Panc1 (cell line): Measurements from ENCODE around the gene USP16. TPM values are rescaled to one million over a fixed set of nuclear protein-coding genes. Genes with fewer than 3 reads are reported as not detected.
"Not testable (repeated sequence)": the region's sequence is repeated elsewhere in the genome, so short reads cannot be mapped to it uniquely, and the experiment has no call there.

Source experiments
- ATAC-seq: fragments of 200-7000 bp; cut with Tn5 transposase; 2 replicates; pipeline ENCODE4 v1.9.1; 2020; ENCODE audit warnings: mild to moderate bottlenecking, moderate library complexity
- BruUV-seq: library from RNA; stranded (reverse); fragments of 400-500 nt; replicated peaks from 2 replicates; lab custom pipeline; 2021; lab: Mats Ljungman, UMichigan
- CTCF ChIA-PET: fragments of 300-600 bp; sonication (Branson Sonifier 250); formaldehyde crosslinking; loops from one replicate; lab custom pipeline; 2022; ENCODE audit warnings: antibody characterized with exemption; lab: Charles Lee
- POLR2A ChIA-PET: fragments of 300-600 bp; sonication (Branson Sonifier 250); formaldehyde crosslinking; loops from one replicate; lab custom pipeline; 2022; ENCODE audit warnings: antibody characterized with exemption; lab: Charles Lee
- DNase-seq: peaks from one replicate; pipeline ENCODE4 v3.0.0-alpha.2; 2010; ENCODE audit warnings: low read depth, low spot score
- H3K27ac ChIP-seq: 2 replicates; pipeline ENCODE4 v1.5.1; 2011; ENCODE audit warnings: mild to moderate bottlenecking, low read length, inconsistent platforms
- H3K27me3 ChIP-seq: fragments of 200-500 bp; sonication (Bioruptor generic); 2 replicates; pipeline ENCODE4 v1.6.0; 2014; ENCODE audit warnings: low read length, inconsistent platforms; ENCODE audit not compliant: control insufficient read depth, insufficient read depth
- H3K36me3 ChIP-seq: fragments of 200-500 bp; sonication (Bioruptor generic); 2 replicates; pipeline ENCODE4 v1.5.1; 2014; ENCODE audit warnings: inconsistent platforms, mild to moderate bottlenecking, low read length, moderate library complexity; ENCODE audit not compliant: control insufficient read depth, insufficient read depth
- H3K4me1 ChIP-seq: 2 replicates; pipeline ENCODE4 v1.5.1; 2011; ENCODE audit warnings: inconsistent platforms, mild to moderate bottlenecking, low read length, moderate library complexity; ENCODE audit not compliant: control insufficient read depth, insufficient read depth
- H3K4me3 ChIP-seq, 2 experiments: 2 replicates each; pipeline ENCODE4 v1.5.1; 2011 to 2012; ENCODE audit warnings: low read depth in 2 of 2, low read length in 2 of 2, mild to moderate bottlenecking in 2 of 2, inconsistent platforms in 1 of 2, moderate library complexity in 1 of 2
- H3K9me3 ChIP-seq: fragments of 200-500 bp; sonication (Bioruptor generic); 2 replicates; pipeline ENCODE4 v1.5.1; 2014; ENCODE audit warnings: low read depth, mild to moderate bottlenecking, inconsistent platforms, low read length, moderate library complexity; ENCODE audit not compliant: control insufficient read depth, insufficient read depth
- POLR2AphosphoS5 ChIP-seq: IDR thresholded peaks from 2 replicates; pipeline ENCODE4 v1.6.1; 2012; ENCODE audit warnings: mild to moderate bottlenecking, low read depth, low read length, moderate library complexity
- SIN3A ChIP-seq: IDR thresholded peaks from 2 replicates; pipeline ENCODE4 v1.6.1; 2012; ENCODE audit warnings: low read depth, mild to moderate bottlenecking, low read length, moderate library complexity, borderline replicate concordance; ENCODE audit not compliant: insufficient read depth
- TCF7L2 ChIP-seq: IDR thresholded peaks from 2 replicates; pipeline ENCODE4 v1.6.1; 2011; ENCODE audit warnings: mild to moderate bottlenecking, low read depth, low read length, inconsistent platforms
- in situ Hi-C: cut with HindIII; loops from 2 replicates; pipeline ENCODE4 v1.10.0; 2016; ENCODE audit warnings: low sequenced_read_pairs, low pct_unique_long_range_greater_than_20kb
- intact Hi-C: fragments of 100-400 bp; cut with micrococcal nuclease; formaldehyde crosslinking; loops from one replicate; pipeline ENCODE4 v1.10.0; 2022; ENCODE audit not compliant: unreplicated experiment
- total RNA-seq: library from RNA; stranded (reverse); gene quantifications from one replicate; pipeline ENCODE4 v1.2.1, GENCODE V29; 2021; ENCODE audit not compliant: unreplicated experiment
- TF ChIP-seq, protein P1 (sequence below): fragments of 450-650 bp; IDR thresholded peaks from 2 replicates; pipeline ENCODE4 v1.5.1; 2017; ENCODE audit warnings: mild to moderate bottlenecking
- TF ChIP-seq, protein P2 (sequence below), 2 experiments: IDR thresholded peaks; 2 replicates each; pipeline ENCODE4 v1.6.1; 2011 to 2012; ENCODE audit warnings: low read depth in 2 of 2, control low read depth in 1 of 2, low read length in 1 of 2, mild to moderate bottlenecking in 1 of 2, moderate library complexity in 1 of 2; ENCODE audit not compliant: insufficient read depth in 1 of 2

USP16 gene
- total RNA-seq, 1 experiment from 2014 or later: 26.6 TPM

DNA sequence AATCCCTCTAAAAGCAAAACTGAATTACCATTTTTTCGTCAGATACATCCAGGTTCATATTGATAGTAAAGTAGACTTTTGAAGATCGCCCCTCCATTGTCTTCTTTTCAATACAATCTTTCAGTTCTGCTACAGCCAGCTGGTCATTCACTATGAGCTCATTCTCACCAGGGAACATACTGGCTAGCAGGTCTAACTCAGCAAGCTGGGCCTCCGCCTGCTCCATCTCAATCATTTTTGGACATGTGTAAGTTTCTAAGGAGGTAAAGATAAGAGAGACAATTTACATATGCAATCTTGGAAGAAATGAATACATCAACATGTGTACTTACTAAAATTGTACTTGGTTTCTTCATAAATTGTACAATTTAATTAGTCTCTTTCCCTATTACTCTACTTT is 16.1 kb upstream of the USP16 start:
- Histone ChIP-seq H3K27me3 (no peaks in the 10 kb centered on the region), H3K4me3 (no peak overlapping the region), H3K36me3 (no peaks in the 10 kb centered on the region), H3K9me3 (no peaks in the 10 kb centered on the region), H3K4me1 (no peaks in the 10 kb centered on the region), H3K27ac (no peak overlapping the region)
- intact Hi-C loops (no loop called here), in situ Hi-C loops (no loop called here)
- no peak for DNase-seq
- no peak for ATAC-seq
- TF ChIP-seq, protein P1, sequence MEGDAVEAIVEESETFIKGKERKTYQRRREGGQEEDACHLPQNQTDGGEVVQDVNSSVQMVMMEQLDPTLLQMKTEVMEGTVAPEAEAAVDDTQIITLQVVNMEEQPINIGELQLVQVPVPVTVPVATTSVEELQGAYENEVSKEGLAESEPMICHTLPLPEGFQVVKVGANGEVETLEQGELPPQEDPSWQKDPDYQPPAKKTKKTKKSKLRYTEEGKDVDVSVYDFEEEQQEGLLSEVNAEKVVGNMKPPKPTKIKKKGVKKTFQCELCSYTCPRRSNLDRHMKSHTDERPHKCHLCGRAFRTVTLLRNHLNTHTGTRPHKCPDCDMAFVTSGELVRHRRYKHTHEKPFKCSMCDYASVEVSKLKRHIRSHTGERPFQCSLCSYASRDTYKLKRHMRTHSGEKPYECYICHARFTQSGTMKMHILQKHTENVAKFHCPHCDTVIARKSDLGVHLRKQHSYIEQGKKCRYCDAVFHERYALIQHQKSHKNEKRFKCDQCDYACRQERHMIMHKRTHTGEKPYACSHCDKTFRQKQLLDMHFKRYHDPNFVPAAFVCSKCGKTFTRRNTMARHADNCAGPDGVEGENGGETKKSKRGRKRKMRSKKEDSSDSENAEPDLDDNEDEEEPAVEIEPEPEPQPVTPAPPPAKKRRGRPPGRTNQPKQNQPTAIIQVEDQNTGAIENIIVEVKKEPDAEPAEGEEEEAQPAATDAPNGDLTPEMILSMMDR: no peak
- TF ChIP-seq TCF7L2 (no peak), SIN3A (no peak), POLR2AphosphoS5 (no peak)
- TF ChIP-seq, protein P2, sequence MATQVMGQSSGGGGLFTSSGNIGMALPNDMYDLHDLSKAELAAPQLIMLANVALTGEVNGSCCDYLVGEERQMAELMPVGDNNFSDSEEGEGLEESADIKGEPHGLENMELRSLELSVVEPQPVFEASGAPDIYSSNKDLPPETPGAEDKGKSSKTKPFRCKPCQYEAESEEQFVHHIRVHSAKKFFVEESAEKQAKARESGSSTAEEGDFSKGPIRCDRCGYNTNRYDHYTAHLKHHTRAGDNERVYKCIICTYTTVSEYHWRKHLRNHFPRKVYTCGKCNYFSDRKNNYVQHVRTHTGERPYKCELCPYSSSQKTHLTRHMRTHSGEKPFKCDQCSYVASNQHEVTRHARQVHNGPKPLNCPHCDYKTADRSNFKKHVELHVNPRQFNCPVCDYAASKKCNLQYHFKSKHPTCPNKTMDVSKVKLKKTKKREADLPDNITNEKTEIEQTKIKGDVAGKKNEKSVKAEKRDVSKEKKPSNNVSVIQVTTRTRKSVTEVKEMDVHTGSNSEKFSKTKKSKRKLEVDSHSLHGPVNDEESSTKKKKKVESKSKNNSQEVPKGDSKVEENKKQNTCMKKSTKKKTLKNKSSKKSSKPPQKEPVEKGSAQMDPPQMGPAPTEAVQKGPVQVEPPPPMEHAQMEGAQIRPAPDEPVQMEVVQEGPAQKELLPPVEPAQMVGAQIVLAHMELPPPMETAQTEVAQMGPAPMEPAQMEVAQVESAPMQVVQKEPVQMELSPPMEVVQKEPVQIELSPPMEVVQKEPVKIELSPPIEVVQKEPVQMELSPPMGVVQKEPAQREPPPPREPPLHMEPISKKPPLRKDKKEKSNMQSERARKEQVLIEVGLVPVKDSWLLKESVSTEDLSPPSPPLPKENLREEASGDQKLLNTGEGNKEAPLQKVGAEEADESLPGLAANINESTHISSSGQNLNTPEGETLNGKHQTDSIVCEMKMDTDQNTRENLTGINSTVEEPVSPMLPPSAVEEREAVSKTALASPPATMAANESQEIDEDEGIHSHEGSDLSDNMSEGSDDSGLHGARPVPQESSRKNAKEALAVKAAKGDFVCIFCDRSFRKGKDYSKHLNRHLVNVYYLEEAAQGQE (IDR thresholded peaks at IDR 0.05; ENCODE audit: insufficient read depth in 1 of 2, low read depth in 2 of 2, low read length in 1 of 2): no peak
- ChIA-PET POLR2A (interaction anchor here (1.3 kb wide), 1 partner anchor 10 kb away, joined by 5 read pairs; the partner anchor contains the start of gene RWDD2B), CTCF (no interaction called here)
- no TSS peak for BruUV-seq

DNA sequence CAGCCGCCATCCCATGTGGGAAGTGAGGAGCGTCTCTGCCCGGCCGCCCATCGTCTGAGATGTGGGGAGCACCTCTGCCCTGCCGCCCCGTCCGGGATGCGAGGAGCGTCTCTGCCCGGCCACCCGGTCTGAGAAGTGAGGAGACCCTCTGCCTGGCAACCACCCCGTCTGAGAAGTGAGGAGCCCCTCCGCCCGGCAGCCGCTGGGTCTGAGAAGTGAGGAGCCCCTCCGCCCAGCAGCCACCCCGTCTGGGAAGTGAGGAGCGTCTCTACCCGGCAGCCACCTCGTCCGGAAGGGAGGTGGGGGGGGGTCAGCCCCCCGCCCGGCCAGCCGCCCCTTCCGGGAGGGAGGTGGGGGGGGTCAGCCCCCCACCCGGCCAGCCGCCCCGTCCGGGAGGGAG is 13.2 kb upstream of the USP16 start:
- POLR2A ChIA-PET, DNase-seq, H3K9me3 ChIP-seq, H3K27ac ChIP-seq, BruUV-seq, H3K27me3 ChIP-seq, in situ Hi-C loops, H3K4me1 ChIP-seq, H3K36me3 ChIP-seq, H3K4me3 ChIP-seq, ATAC-seq, CTCF ChIA-PET, intact Hi-C loops: not testable (repeated sequence)

DNA sequence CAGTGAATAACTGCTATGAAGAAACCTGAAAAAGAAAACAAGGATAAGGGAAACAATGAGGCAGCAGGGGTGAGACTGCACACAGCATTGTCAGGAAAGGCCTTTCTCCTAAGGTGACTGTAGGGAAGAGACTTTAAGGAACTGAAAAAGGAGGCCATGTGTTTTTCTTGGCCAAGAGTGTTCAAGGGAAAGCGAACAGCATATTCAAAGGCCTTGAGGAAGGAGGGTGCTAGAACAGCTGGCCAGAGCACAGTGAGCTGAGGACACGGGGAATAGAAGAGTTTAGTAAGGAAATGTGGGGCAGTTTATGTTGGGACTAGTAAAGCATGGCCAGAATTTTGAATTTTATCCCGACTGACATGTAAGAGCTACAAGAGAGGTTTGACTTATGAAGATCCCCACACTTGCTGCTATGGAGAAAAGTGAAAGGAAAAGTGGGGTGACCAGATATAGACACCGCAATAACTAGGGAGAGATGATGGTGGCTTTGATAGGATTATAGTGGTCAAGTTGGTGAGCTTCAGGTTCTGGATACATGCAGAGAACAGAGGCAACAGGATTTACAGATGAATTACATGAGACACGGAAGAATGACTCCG is 6.7 kb upstream of the USP16 start:
- Histone ChIP-seq H3K9me3 (no peaks in the 10 kb centered on the region), H3K4me1 (peaks cover 5% of the 10 kb centered on the region; the same call in 1 of the 2 replicates), H3K4me3 (peak overlapping the region; percentile 71 to 82), H3K36me3 (peaks cover 2% of the 10 kb centered on the region; the same call in 1 of the 2 replicates), H3K27me3 (no peaks in the 10 kb centered on the region), H3K27ac (peak overlapping the region; percentile 84; the same call in 1 of the 2 replicates)
- intact Hi-C loops: no loop called here
- TSS peak; percentile 71 for BruUV-seq
- DNase-seq: no peak
- in situ Hi-C loops: no loop called here
- ATAC-seq: no peak
- ChIA-PET POLR2A (interaction anchor here (1.5 kb wide), 1 partner anchor 11 kb away, joined by 3 read pairs; no protein-coding TSS in a partner anchor), CTCF (no interaction called here)
- TF ChIP-seq, protein P1: no peak
- no peak for TF ChIP-seq TCF7L2
